GM12878 (cell line): ENCODE data around the gene ATP8A1. TPM values are rescaled to one million over a fixed set of nuclear protein-coding genes. Genes with fewer than 3 reads are reported as not detected.

Source experiments
- ATAC-seq: fragments of 200-7000 bp; cut with Tn5 transposase; 3 replicates; pipeline ENCODE4 v1.9.1; 2020; ENCODE audit warnings: mild to moderate bottlenecking, moderate library complexity
- BruUV-seq: library from RNA; stranded (reverse); fragments of 400-500 nt; replicated peaks from 2 replicates; lab custom pipeline; 2021; lab: Mats Ljungman, UMichigan
- CTCF ChIA-PET: fragments of 300-600 bp; sonication (Branson Sonifier 250); formaldehyde crosslinking; extraction: SDS; loops from one replicate; lab custom pipeline; 2021; ENCODE audit warnings: inconsistent platforms; lab: Yijun Ruan, JAX
- POLR2A ChIA-PET: fragments of 350-600 bp; formaldehyde crosslinking; extraction: SDS; loops from one replicate; lab custom pipeline; 2021; ENCODE audit warnings: inconsistent platforms; lab: Charles Lee
- RAD21 ChIA-PET: fragments of 300-600 bp; sonication (Branson Sonifier 250); formaldehyde crosslinking; loops from one replicate; lab custom pipeline; 2023; ENCODE audit warnings: antibody characterized with exemption; ENCODE audit not compliant: unreplicated experiment; lab: Charles Lee
- SMC1A ChIA-PET: fragments of 300-600 bp; sonication (Branson Sonifier 250); formaldehyde crosslinking; loops from one replicate; lab custom pipeline; 2023; ENCODE audit not compliant: unreplicated experiment, uncharacterized antibody; lab: Charles Lee
- DNase-seq: peaks from one replicate; pipeline ENCODE4 v3.0.0-alpha.2; 2011; ENCODE audit warnings: low read depth, low spot score
- FAIRE-seq: peaks from 3 replicates; lab custom pipeline; 2011; peaks lifted over from hg19 to GRCh38; lab: Jason Lieb, UNC
- H2AFZ ChIP-seq: 2 replicates; pipeline ENCODE4 v1.6.0; 2011; ENCODE audit warnings: low read depth, low read length, control low read depth; ENCODE audit not compliant: control insufficient read depth
- H3K27ac ChIP-seq: 2 replicates; pipeline ENCODE4 v1.5.1; 2011; ENCODE audit warnings: control low read depth; ENCODE audit not compliant: control insufficient read depth, insufficient read depth
- H3K27me3 ChIP-seq, 2 experiments: replicated peaks in 1 of 2; 2 replicates each; pipeline versions ENCODE4 v1.6.0 to v1.6.1; 2011; ENCODE audit warnings: low read length in 1 of 2; ENCODE audit not compliant: control insufficient read depth in 2 of 2, insufficient read depth in 2 of 2
- H3K36me3 ChIP-seq, 2 experiments: 2 replicates each; pipeline ENCODE4 v1.5.1; 2011; ENCODE audit warnings: low read length in 1 of 2; ENCODE audit not compliant: control insufficient read depth in 2 of 2, insufficient read depth in 2 of 2
- H3K4me1 ChIP-seq: 2 replicates; pipeline ENCODE4 v1.6.1; 2011; ENCODE audit warnings: mild to moderate bottlenecking, low read length, moderate library complexity, mixed read lengths; ENCODE audit not compliant: control insufficient read depth, insufficient read depth
- H3K4me2 ChIP-seq: 2 replicates; pipeline ENCODE4 v1.6.0; 2011; ENCODE audit warnings: control low read depth; ENCODE audit not compliant: control insufficient read depth, insufficient read depth
- H3K4me3 ChIP-seq: fragments of 200-600 bp; sonication (generic); 2 replicates; pipeline ENCODE4 v1.5.1; 2016
- H3K79me2 ChIP-seq: 2 replicates; pipeline ENCODE4 v1.6.0; 2011; ENCODE audit warnings: low read length; ENCODE audit not compliant: control insufficient read depth, insufficient read depth
- H3K9ac ChIP-seq: 2 replicates; pipeline ENCODE4 v1.8.0; 2011; ENCODE audit warnings: low read length, control low read depth, mixed read lengths; ENCODE audit not compliant: control insufficient read depth, insufficient read depth
- H3K9me3 ChIP-seq: replicated peaks from 3 replicates; pipeline ENCODE4 v1.5.1; 2011; ENCODE audit warnings: mild to moderate bottlenecking, low read length; ENCODE audit not compliant: control insufficient read depth, insufficient read depth
- H4K20me1 ChIP-seq: 2 replicates; pipeline ENCODE4 v1.6.0; 2011; ENCODE audit not compliant: control insufficient read depth, insufficient read depth
- CBFB ChIP-seq: IDR thresholded peaks from 2 replicates; pipeline ENCODE4 v1.6.1; 2016; ENCODE audit warnings: antibody characterized with exemption, low read depth
- CHD1 ChIP-seq: IDR thresholded peaks from 2 replicates; pipeline ENCODE4 v1.6.1; 2012; ENCODE audit warnings: low read depth, low read length, improper control_type of control experiment
- EED ChIP-seq: sonication (generic); IDR thresholded peaks from 2 replicates; pipeline ENCODE4 v1.6.1; 2016; ENCODE audit warnings: antibody characterized with exemption, low read depth
- EGR1 ChIP-seq, 2 experiments: IDR thresholded peaks; 1 replicate in 1 of 2; 2 replicates in 1 of 2; pipeline ENCODE4 v1.6.1; 2011 to 2012; ENCODE audit warnings: low read depth in 2 of 2, low read length in 2 of 2, borderline replicate concordance in 1 of 2, mild to moderate bottlenecking in 1 of 2, moderate library complexity in 1 of 2
- ESRRA ChIP-seq: IDR thresholded peaks from 2 replicates; pipeline ENCODE4 v1.6.1; 2012; ENCODE audit warnings: mild to moderate bottlenecking, low read length, improper control_type of control experiment
- GATAD2B ChIP-seq: fragments of 450-650 bp; conservative IDR thresholded peaks from 2 replicates; pipeline ENCODE4 v1.6.1; 2017; ENCODE audit warnings: low read depth, mild to moderate bottlenecking, moderate library complexity
- HCFC1 ChIP-seq: fragments of 150-350 bp; IDR thresholded peaks from 2 replicates; pipeline ENCODE4 v1.6.1; 2014; ENCODE audit warnings: low read length
- HDAC6 ChIP-seq: fragments of 200-600 bp; sonication (generic); IDR thresholded peaks from one replicate; pipeline ENCODE4 v1.8.0; 2017; ENCODE audit warnings: antibody characterized with exemption; ENCODE audit not compliant: unreplicated experiment
- MAX ChIP-seq: IDR thresholded peaks from 2 replicates; pipeline ENCODE4 v1.6.1; 2012; ENCODE audit warnings: low read depth, low read length, improper control_type of control experiment
- MTA3 ChIP-seq: IDR thresholded peaks from 2 replicates; pipeline ENCODE4 v1.6.1; 2012; ENCODE audit warnings: low read length, inconsistent platforms, borderline replicate concordance
- NRF1 ChIP-seq: conservative IDR thresholded peaks from 2 replicates; pipeline ENCODE4 v1.6.1; 2011; ENCODE audit warnings: mild to moderate bottlenecking, low read depth, low read length, improper control_type of control experiment
- SMAD1 ChIP-seq: fragments of 450-650 bp; IDR thresholded peaks from 2 replicates; pipeline ENCODE4 v1.6.1; 2018; ENCODE audit warnings: mild to moderate bottlenecking, low read depth; ENCODE audit not compliant: partially characterized antibody
- SP1 ChIP-seq: IDR thresholded peaks from one replicate; pipeline ENCODE4 v1.6.1; 2011; ENCODE audit warnings: low read depth, low read length
- TCF7 ChIP-seq: IDR thresholded peaks from 2 replicates; pipeline ENCODE4 v1.6.1; 2014; ENCODE audit warnings: antibody characterized with exemption, borderline replicate concordance
- WGBS: methylation state at CpG from one replicate; pipeline ENCODE4 v1.1.6; 2016; ENCODE audit warnings: low lambda C conversion rate; ENCODE audit not compliant: insufficient replicate concordance, insufficient coverage; ENCODE audit errors: missing lambda C conversion rate; 5-methylcytosine and 5-hydroxymethylcytosine counted together
- in situ Hi-C: fragments of 300-500 bp; cut with MboI; formaldehyde crosslinking; loops from 9 replicates; pipeline ENCODE4 v1.14.3; 2018; ENCODE audit warnings: mixed read lengths
- intact Hi-C: fragments of 100-400 bp; cut with micrococcal nuclease; formaldehyde crosslinking; loops from one replicate; pipeline ENCODE4 v1.14.2; 2022; ENCODE audit not compliant: unreplicated experiment
- polyA plus RNA-seq, 11 experiments: library from polyadenylated mRNA; depleted of rRNA in 4 of 11; unstranded in 6 of 11; stranded (reverse) in 5 of 11; fragments of >200 nt; fragmentation: Nextera tagmentation in 4 of 11; fragmentation: Illumina TruSeq in 1 of 11; extraction: Ambion mirVana in 4 of 11; extraction: Trizol in 1 of 11; gene quantifications; 1 replicate in 1 of 11; 2 replicates in 10 of 11; pipeline versions ENCODE4 v1.2.1 to v1.2.3, GENCODE V29; 2011 to 2016; ENCODE audit warnings: inconsistent platforms in 2 of 11, missing spikeins in 2 of 11, low read depth in 1 of 11
- total RNA-seq, 4 experiments: library from RNA; depleted of rRNA in 3 of 4; stranded (reverse); fragments of >200 nt in 3 of 4; fragmentation: Illumina TruSeq in 1 of 4; extraction: Trizol in 1 of 4; gene quantifications; 2 replicates each; pipeline versions ENCODE4 v1.2.1 to v1.2.3, GENCODE V29; 2013 to 2021
- TF ChIP-seq, protein P1 (sequence below): IDR thresholded peaks from 2 replicates; pipeline ENCODE4 v1.6.1; 2011; ENCODE audit warnings: mild to moderate bottlenecking, low read depth, low read length, moderate library complexity; ENCODE audit not compliant: insufficient replicate concordance
- TF ChIP-seq, protein P2 (sequence below): fragments of 450-650 bp; formaldehyde crosslinking; IDR thresholded peaks from 2 replicates; pipeline ENCODE4 v1.4.0; 2020; ENCODE audit warnings: mild to moderate bottlenecking, moderate library complexity

The ATP8A1 gene
- total and polyA plus RNA-seq, 10 of the 15 experiments (the other 5 are each of a cell fraction or from before 2014, with no cell fraction given): 9.0 to 116 (median 37.3) TPM

DNA sequence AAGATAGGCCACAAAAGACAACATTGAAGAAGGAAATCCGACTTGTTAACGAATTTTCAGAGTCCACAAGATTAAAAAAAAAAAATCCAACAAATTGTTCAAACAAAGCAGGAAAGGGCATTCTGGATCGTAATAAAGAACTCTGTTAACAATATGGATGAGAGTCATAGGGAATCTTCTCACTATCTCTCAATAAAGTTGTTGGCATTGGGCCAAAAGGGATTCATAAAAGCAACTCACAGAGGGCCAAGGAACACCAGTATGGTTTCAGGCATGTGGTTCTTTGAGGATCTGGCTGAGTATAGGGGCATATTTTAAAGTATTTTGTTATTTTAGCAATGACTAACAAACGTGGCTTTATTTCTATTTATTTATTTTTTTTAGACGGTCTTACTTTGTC is 210.1 kb downstream of the ATP8A1 start:
- 49% methylated on average over 5 of the region's 5 CpGs for WGBS
- in situ Hi-C loops: no loop called here
- TF ChIP-seq SP1: no peak
- no peak for TF ChIP-seq EED
- no peak for TF ChIP-seq CBFB
- no peak for TF ChIP-seq ESRRA
- TF ChIP-seq NRF1: no peak
- TF ChIP-seq GATAD2B: no peak
- no peak for TF ChIP-seq CHD1
- no peak for TF ChIP-seq HDAC6
- TF ChIP-seq, protein P1, sequence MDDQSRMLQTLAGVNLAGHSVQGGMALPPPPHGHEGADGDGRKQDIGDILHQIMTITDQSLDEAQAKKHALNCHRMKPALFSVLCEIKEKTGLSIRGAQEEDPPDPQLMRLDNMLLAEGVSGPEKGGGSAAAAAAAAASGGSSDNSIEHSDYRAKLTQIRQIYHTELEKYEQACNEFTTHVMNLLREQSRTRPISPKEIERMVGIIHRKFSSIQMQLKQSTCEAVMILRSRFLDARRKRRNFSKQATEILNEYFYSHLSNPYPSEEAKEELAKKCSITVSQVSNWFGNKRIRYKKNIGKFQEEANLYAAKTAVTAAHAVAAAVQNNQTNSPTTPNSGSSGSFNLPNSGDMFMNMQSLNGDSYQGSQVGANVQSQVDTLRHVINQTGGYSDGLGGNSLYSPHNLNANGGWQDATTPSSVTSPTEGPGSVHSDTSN: no peak
- no peak for TF ChIP-seq MAX
- no peak for TF ChIP-seq TCF7
- TF ChIP-seq EGR1 (IDR thresholded peaks at IDR 0.05; ENCODE audit: borderline replicate concordance in 1 of 2, low read depth in 2 of 2, low read length in 2 of 2): no peak
- TF ChIP-seq HCFC1: no peak
- TF ChIP-seq, protein P2, sequence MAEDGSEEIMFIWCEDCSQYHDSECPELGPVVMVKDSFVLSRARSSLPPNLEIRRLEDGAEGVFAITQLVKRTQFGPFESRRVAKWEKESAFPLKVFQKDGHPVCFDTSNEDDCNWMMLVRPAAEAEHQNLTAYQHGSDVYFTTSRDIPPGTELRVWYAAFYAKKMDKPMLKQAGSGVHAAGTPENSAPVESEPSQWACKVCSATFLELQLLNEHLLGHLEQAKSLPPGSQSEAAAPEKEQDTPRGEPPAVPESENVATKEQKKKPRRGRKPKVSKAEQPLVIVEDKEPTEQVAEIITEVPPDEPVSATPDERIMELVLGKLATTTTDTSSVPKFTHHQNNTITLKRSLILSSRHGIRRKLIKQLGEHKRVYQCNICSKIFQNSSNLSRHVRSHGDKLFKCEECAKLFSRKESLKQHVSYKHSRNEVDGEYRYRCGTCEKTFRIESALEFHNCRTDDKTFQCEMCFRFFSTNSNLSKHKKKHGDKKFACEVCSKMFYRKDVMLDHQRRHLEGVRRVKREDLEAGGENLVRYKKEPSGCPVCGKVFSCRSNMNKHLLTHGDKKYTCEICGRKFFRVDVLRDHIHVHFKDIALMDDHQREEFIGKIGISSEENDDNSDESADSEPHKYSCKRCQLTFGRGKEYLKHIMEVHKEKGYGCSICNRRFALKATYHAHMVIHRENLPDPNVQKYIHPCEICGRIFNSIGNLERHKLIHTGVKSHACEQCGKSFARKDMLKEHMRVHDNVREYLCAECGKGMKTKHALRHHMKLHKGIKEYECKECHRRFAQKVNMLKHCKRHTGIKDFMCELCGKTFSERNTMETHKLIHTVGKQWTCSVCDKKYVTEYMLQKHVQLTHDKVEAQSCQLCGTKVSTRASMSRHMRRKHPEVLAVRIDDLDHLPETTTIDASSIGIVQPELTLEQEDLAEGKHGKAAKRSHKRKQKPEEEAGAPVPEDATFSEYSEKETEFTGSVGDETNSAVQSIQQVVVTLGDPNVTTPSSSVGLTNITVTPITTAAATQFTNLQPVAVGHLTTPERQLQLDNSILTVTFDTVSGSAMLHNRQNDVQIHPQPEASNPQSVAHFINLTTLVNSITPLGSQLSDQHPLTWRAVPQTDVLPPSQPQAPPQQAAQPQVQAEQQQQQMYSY: no peak
- TF ChIP-seq MTA3: no peak
- no peak for TF ChIP-seq SMAD1
- TF ChIP-seq, all 136 proteins: peak for 0
- intact Hi-C loops: no loop called here
- ATAC-seq (no peak), FAIRE-seq (no peak), DNase-seq (no peak)
- Histone ChIP-seq H3K4me3 (no peak overlapping the region), H2AFZ (no peak overlapping the region), H3K9ac (no peak overlapping the region), H3K79me2 (no peaks in the 10 kb centered on the region), H3K4me1 (no peaks in the 10 kb centered on the region), H3K4me2 (no peak overlapping the region), H3K9me3 (no peaks in the 10 kb centered on the region), H3K27me3 (no peaks in the 10 kb centered on the region), H4K20me1 (no peaks in the 10 kb centered on the region), H3K27ac (no peak overlapping the region), H3K36me3 (peaks cover 0 to 21% of the 10 kb centered on the region in 2 experiments; a peak in 3 of 4 replicates)
- no TSS peak for BruUV-seq
- SMC1A ChIA-PET: interaction anchor here (0.6 kb wide), 1 partner anchor 65 kb away, joined by 3 read pairs; no protein-coding TSS in a partner anchor
- RAD21 ChIA-PET: interaction anchor here (0.9 kb wide), 1 partner anchor 163 kb away, joined by 3 read pairs; no protein-coding TSS in a partner anchor
- POLR2A ChIA-PET: no interaction called here
- CTCF ChIA-PET: interaction anchor here (0.7 to 1.0 kb wide), 2 partner anchors 13 to 73 kb away, joined by 3 to 4 read pairs; no protein-coding TSS in a partner anchor
